IPS DF 4.7 (cell line): Measurements from ENCODE around the gene LRRK2.
"Not testable (repeated sequence)": the region's sequence is repeated elsewhere in the genome, so short reads cannot be mapped to it uniquely, and the experiment has no call there.

Experiments used
- DNase-seq: peaks from one replicate; pipeline ENCODE4 v3.0.0-alpha.2; 2013; ENCODE audit warnings: low spot score; ENCODE audit errors: extremely low read depth

The LRRK2 gene

GRCh38 chr12:40248034-40248433, 23.2 kb downstream of the LRRK2 start:
- no peak for DNase-seq

- no peak for DNase-seq
These were observed 23.9 kb downstream of the LRRK2 start for GRCh38 chr12:40248585-40249297.

- DNase-seq = not testable (repeated sequence)
These were observed 25.9 kb downstream of the LRRK2 start for GRCh38 chr12:40250652-40251051.

GRCh38 chr12:40253936-40254335, 29.1 kb downstream of the LRRK2 start:
- no peak for DNase-seq

GRCh38 chr12:40254455-40255085, 29.8 kb downstream of the LRRK2 start:
- no peak for DNase-seq

- DNase-seq = no peak
These were observed 33.6 kb downstream of the LRRK2 start for GRCh38 chr12:40258371-40258770.

- no peak for DNase-seq
These were observed 37.1 kb downstream of the LRRK2 start for GRCh38 chr12:40261937-40262336.

- no peak for DNase-seq
These were observed 37.9 kb downstream of the LRRK2 start for GRCh38 chr12:40262657-40263056.

- no peak for DNase-seq
These were observed 39.0 kb downstream of the LRRK2 start for GRCh38 chr12:40263616-40264409.

- DNase-seq = no peak
These were observed 47.3 kb downstream of the LRRK2 start for GRCh38 chr12:40271981-40272664.

GRCh38 chr12:40281791-40282364, 57.1 kb downstream of the LRRK2 start:
- no peak for DNase-seq

- no peak for DNase-seq
These were observed 61.8 kb downstream of the LRRK2 start for GRCh38 chr12:40286583-40286982.

- no peak for DNase-seq
These were observed 62.7 kb downstream of the LRRK2 start for GRCh38 chr12:40287369-40287975.

GRCh38 chr12:40292788-40293429, 68.1 kb downstream of the LRRK2 start:
- no peak for DNase-seq

- no peak for DNase-seq
These were observed 73.5 kb downstream of the LRRK2 start for GRCh38 chr12:40298341-40298740.

GRCh38 chr12:40300490-40300889, 75.7 kb downstream of the LRRK2 start:
- DNase-seq = no peak

- no peak for DNase-seq
These were observed 84.2 kb downstream of the LRRK2 start for GRCh38 chr12:40309001-40309400.

GRCh38 chr12:40310211-40310610, 85.4 kb downstream of the LRRK2 start:
- no peak for DNase-seq

GRCh38 chr12:40312196-40312595, 87.4 kb downstream of the LRRK2 start:
- no peak for DNase-seq

GRCh38 chr12:40312982-40313576, 88.3 kb downstream of the LRRK2 start:
- no peak for DNase-seq
